ENCODE results near the gene RGMB.

The RGMB gene

GRCh38 chr5:98770209-98770910 lies 3.1 kb upstream of the RGMB start (continued):
- TF ChIP-seq PRDM2 (tag by site-specific recombination; IDR thresholded peaks at IDR 0.05; ENCODE audit: borderline replicate concordance) (no peak), ZNF394 (tag by site-specific recombination; IDR thresholded peaks at IDR 0.05; ENCODE audit: borderline replicate concordance) (peak; percentile 62; the same call in 1 of the 2 replicates), ZNF530 (tag by site-specific recombination; IDR thresholded peaks at IDR 0.05; ENCODE audit: low read depth) (no peak), ZFHX2 (tag by site-specific recombination; conservative IDR thresholded peaks at IDR 0.05) (no peak; the same call in 1 of the 2 replicates), ZNF549 (tag by site-specific recombination; IDR thresholded peaks at IDR 0.05) (no peak), ZNF341 (tag by site-specific recombination; IDR thresholded peaks at IDR 0.05; ENCODE audit: low read depth) (no peak), ZNF366 (tag by site-specific recombination; conservative IDR thresholded peaks at IDR 0.05) (peak; percentile 70), ZNF112 (tag by site-specific recombination; IDR thresholded peaks at IDR 0.05) (no peak), PRDM6 (tag by site-specific recombination; IDR thresholded peaks at IDR 0.05) (peak; percentile 89), ZNF214 (tag by site-specific recombination; IDR thresholded peaks at IDR 0.05; ENCODE audit: borderline replicate concordance) (no peak), MZF1 (tag by site-specific recombination; IDR thresholded peaks at IDR 0.05; ENCODE audit: borderline replicate concordance) (peak; percentile 93; the same call in 1 of the 2 replicates), ZNF624 (tag by site-specific recombination; IDR thresholded peaks at IDR 0.05) (no peak), ZNF580 (tag by site-specific recombination; IDR thresholded peaks at IDR 0.05) (peak; percentile 29; the same call in 1 of the 2 replicates)

GRCh38 chr5:98770911-98771322 lies 2.5 kb upstream of the RGMB start:
- no peaks in the 10 kb centered on the region for H3K9me3 ChIP-seq (ENCODE audit: control insufficient read depth, insufficient read depth, low read depth, low read length)
- 0 out of 2 replicates have a peak, but pooled peaks have one; percentile 7 for TF ChIP-seq ZNF366 (tag by site-specific recombination; conservative IDR thresholded peaks at IDR 0.05)
- no peak for TF ChIP-seq ZNF513 (tag by site-specific recombination; IDR thresholded peaks at IDR 0.05)
- TF ChIP-seq MZF1 (tag by site-specific recombination; IDR thresholded peaks at IDR 0.05; ENCODE audit: borderline replicate concordance) = 0 out of 2 replicates have a peak, but pooled peaks have one; percentile 6
- TF ChIP-seq ZBTB17 (tag by site-specific recombination; IDR thresholded peaks at IDR 0.05) = 0 out of 2 replicates have a peak, but pooled peaks have one; percentile 5
- ChIA-PET CTCF (interaction anchor here (0.6 to 5.9 kb wide), 20 partner anchors 10 to 1741 kb away, joined by 3 to 64 read pairs (median 4); no protein-coding TSS in a partner anchor), POLR2A (interaction anchor here (2.2 kb wide), 1 partner anchor 25 kb away, joined by 9 read pairs; no protein-coding TSS in a partner anchor)
- peaks cover 9% of the 10 kb centered on the region for H3K4me1 ChIP-seq (ENCODE audit: control insufficient read depth, insufficient read depth, low read length)
- peak overlapping the region; percentile 92 for H3K27ac ChIP-seq (ENCODE audit: extremely low read depth, low read depth, low read length)
- peak overlapping the region; percentile 53 for H3K4me3 ChIP-seq (ENCODE audit: low read depth, low read length)
- H3K36me3 ChIP-seq (ENCODE audit: control insufficient read depth in 2 of 2, insufficient read depth in 1 of 2, low read length in 2 of 2) = no peaks in the 10 kb centered on the region

Data from HEK293 (cell line).